ENCODE results near the gene HYAL3. TPM values are rescaled to one million over a fixed set of nuclear protein-coding genes. Genes with fewer than 3 reads are reported as not detected.
A peak's percentile ranks its signal among the peaks of the same experiment; 100 is the strongest.

HYAL3 gene
- total and polyA plus RNA-seq, 2 of the 13 experiments (the other 11 are each of a cell fraction or from before 2014, with no cell fraction given) = 5.5 to 10.4 TPM

- TF ChIP-seq PRDM10 (CRISPR knock-in tag; IDR thresholded peaks at IDR 0.05; ENCODE audit: low read depth) (peak; percentile 41; the same call in 1 of the 2 replicates), ZNF550 (CRISPR knock-in tag; IDR thresholded peaks at IDR 0.05; ENCODE audit: borderline replicate concordance) (no peak), TP53 (CRISPR knock-in tag; conservative IDR thresholded peaks at IDR 0.05) (no peak), FOXK1 (CRISPR knock-in tag; IDR thresholded peaks at IDR 0.05; ENCODE audit: borderline replicate concordance, low read depth) (no peak), ZNF3 (CRISPR knock-in tag; IDR thresholded peaks at IDR 0.05) (no peak), ZSCAN9 (CRISPR knock-in tag; IDR thresholded peaks at IDR 0.05; ENCODE audit: borderline replicate concordance) (no peak), EED (CRISPR knock-in tag; IDR thresholded peaks at IDR 0.05) (no peak), TCF12 (IDR thresholded peaks at IDR 0.05) (no peak), TCF12 (CRISPR knock-in tag; IDR thresholded peaks at IDR 0.05) (peak; percentile 86; the same call in 1 of the 2 replicates), SNRNP70 (IDR thresholded peaks at IDR 0.05; ENCODE audit: low read depth, low read length) (no peak), ZNF609 (CRISPR knock-in tag; IDR thresholded peaks at IDR 0.05; ENCODE audit: borderline replicate concordance) (peak; percentile 32; the same call in 1 of the 2 replicates), ZNF446 (CRISPR knock-in tag; IDR thresholded peaks at IDR 0.05) (no peak), CHCHD3 (CRISPR knock-in tag; IDR thresholded peaks at IDR 0.05) (no peak), ZNF776 (CRISPR knock-in tag; IDR thresholded peaks at IDR 0.05) (peak; percentile 71; the same call in 1 of the 2 replicates), ZNF850 (CRISPR knock-in tag; conservative IDR thresholded peaks at IDR 0.05) (no peak), ZNF788 (CRISPR knock-in tag; IDR thresholded peaks at IDR 0.05; ENCODE audit: borderline replicate concordance) (peak; percentile 85; the same call in 1 of the 2 replicates), ZNF792 (CRISPR knock-in tag; IDR thresholded peaks at IDR 0.05) (peak; percentile 42), SP2 (CRISPR knock-in tag; IDR thresholded peaks at IDR 0.05) (no peak)
- TF ChIP-seq, protein P1, sequence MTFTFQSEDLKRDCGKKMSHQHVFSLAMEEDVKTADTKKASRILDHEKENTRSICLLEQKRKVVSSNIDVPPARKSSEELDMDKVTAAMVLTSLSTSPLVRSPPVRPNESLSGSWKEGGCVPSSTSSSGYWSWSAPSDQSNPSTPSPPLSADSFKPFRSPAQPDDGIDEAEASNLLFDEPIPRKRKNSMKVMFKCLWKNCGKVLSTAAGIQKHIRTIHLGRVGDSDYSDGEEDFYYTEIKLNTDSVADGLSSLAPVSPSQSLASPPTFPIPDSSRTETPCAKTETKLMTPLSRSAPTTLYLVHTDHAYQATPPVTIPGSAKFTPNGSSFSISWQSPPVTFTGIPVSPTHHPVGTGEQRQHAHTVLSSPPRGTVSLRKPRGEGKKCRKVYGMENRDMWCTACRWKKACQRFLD (CRISPR knock-in tag; IDR thresholded peaks at IDR 0.05; ENCODE audit: borderline replicate concordance) = 0 out of 2 replicates have a peak, but pooled peaks have one; percentile 12
Observed at GRCh38 chr3:50268703-50269451, 30.3 kb downstream of the HYAL3 start, which contains the start of gene SEMA3B (continued).
